HepG2 (cell line): ENCODE measurements around the gene TEF. TPM values are rescaled to one million over a fixed set of nuclear protein-coding genes. Genes with fewer than 3 reads are reported as not detected.
A peak's percentile ranks its signal among the peaks of the same experiment; 100 is the strongest.

Experiments
- BORCS8-MEF2B ChIP-seq: sonication (generic); formaldehyde crosslinking; IDR thresholded peaks from 2 replicates; pipeline ENCODE4 v1.8.0; 2022; ENCODE audit warnings: mild to moderate bottlenecking, missing genetic modification reagents
- CEBPG ChIP-seq: IDR thresholded peaks from 2 replicates; pipeline ENCODE4 v1.6.1; 2016
- CENPBD1 ChIP-seq: sonication (generic); formaldehyde crosslinking; IDR thresholded peaks from 2 replicates; pipeline ENCODE4 v1.8.0; 2022; ENCODE audit warnings: missing genetic modification reagents, low read depth, mild to moderate bottlenecking, borderline replicate concordance
- ERF ChIP-seq: IDR thresholded peaks from 2 replicates; pipeline ENCODE4 v1.6.1; 2018; ENCODE audit warnings: missing biosample characterization, missing genetic modification reagents
- ETV6 ChIP-seq: sonication (generic); formaldehyde crosslinking; conservative IDR thresholded peaks from 2 replicates; pipeline ENCODE4 v1.4.0; 2020; ENCODE audit warnings: missing genetic modification reagents
- FOXP1 ChIP-seq, 2 experiments: fragments of 450-650 bp in 1 of 2; IDR thresholded peaks; 2 replicates each; pipeline ENCODE4 v1.6.1; 2017 to 2018; ENCODE audit warnings: antibody characterized with exemption in 1 of 2
- GLI4 ChIP-seq: sonication (generic); formaldehyde crosslinking; IDR thresholded peaks from 2 replicates; pipeline ENCODE4 v1.5.1; 2020; ENCODE audit warnings: missing genetic modification reagents, mild to moderate bottlenecking, moderate library complexity, borderline replicate concordance
- HBP1 ChIP-seq: IDR thresholded peaks from 2 replicates; pipeline ENCODE4 v1.6.1; 2016; ENCODE audit warnings: low read depth, control low read depth
- HNRNPUL1 ChIP-seq: fragments of 200-400 bp; formaldehyde crosslinking; IDR thresholded peaks from 2 replicates; pipeline ENCODE4 v1.6.1; 2017; ENCODE audit warnings: low read depth, mild to moderate bottlenecking, low read length, moderate library complexity
- IRF1 ChIP-seq: sonication (generic); formaldehyde crosslinking; IDR thresholded peaks from 2 replicates; pipeline ENCODE4 v1.4.0; 2020; ENCODE audit warnings: low read depth, mild to moderate bottlenecking, missing genetic modification reagents
- KMT2A ChIP-seq: sonication (generic); formaldehyde crosslinking; IDR thresholded peaks from 2 replicates; pipeline ENCODE4 v1.4.0; 2020; ENCODE audit warnings: missing genetic modification reagents
- MYC ChIP-seq: sonication (generic); formaldehyde crosslinking; IDR thresholded peaks from 2 replicates; pipeline ENCODE4 v1.9.0; 2021; ENCODE audit warnings: missing genetic modification reagents, borderline replicate concordance
- NCOA5 ChIP-seq: sonication (generic); formaldehyde crosslinking; IDR thresholded peaks from 2 replicates; pipeline ENCODE4 v1.4.0; 2020; ENCODE audit warnings: missing genetic modification reagents
- NFYB ChIP-seq: sonication (generic); formaldehyde crosslinking; IDR thresholded peaks from 2 replicates; pipeline ENCODE4 v1.4.0; 2020; ENCODE audit warnings: missing genetic modification reagents
- RARG ChIP-seq: sonication (generic); formaldehyde crosslinking; IDR thresholded peaks from 2 replicates; pipeline ENCODE4 v1.4.0; 2020; ENCODE audit warnings: low read depth, mild to moderate bottlenecking, missing genetic modification reagents
- RBM22 ChIP-seq: fragments of 200-400 bp; formaldehyde crosslinking; optimal IDR thresholded peaks from 2 replicates; pipeline ENCODE3; 2017; ENCODE audit warnings: mild to moderate bottlenecking, low read length, moderate library complexity
- SCMH1 ChIP-seq: sonication (generic); formaldehyde crosslinking; IDR thresholded peaks from 2 replicates; pipeline ENCODE4 v1.9.0; 2021; ENCODE audit warnings: missing genetic modification reagents, mild to moderate bottlenecking, borderline replicate concordance
- SMAD3 ChIP-seq: sonication (generic); formaldehyde crosslinking; IDR thresholded peaks from 2 replicates; pipeline ENCODE4 v1.4.0; 2020; ENCODE audit warnings: missing genetic modification reagents
- ZBTB46 ChIP-seq: sonication (generic); formaldehyde crosslinking; IDR thresholded peaks from 2 replicates; pipeline ENCODE4 v1.4.0; 2020; ENCODE audit warnings: mild to moderate bottlenecking, missing genetic modification reagents, borderline replicate concordance
- ZC3H4 ChIP-seq: sonication (generic); formaldehyde crosslinking; IDR thresholded peaks from 2 replicates; pipeline ENCODE4 v1.4.0; 2020; ENCODE audit warnings: missing genetic modification reagents, borderline replicate concordance
- ZNF280D ChIP-seq: sonication (generic); formaldehyde crosslinking; IDR thresholded peaks from 2 replicates; pipeline ENCODE4 v1.5.1; 2020; ENCODE audit warnings: mild to moderate bottlenecking, missing genetic modification reagents
- ZNF547 ChIP-seq: sonication (generic); formaldehyde crosslinking; IDR thresholded peaks from 2 replicates; pipeline ENCODE4 v1.5.1; 2020; ENCODE audit warnings: mild to moderate bottlenecking, missing genetic modification reagents
- ZNF776 ChIP-seq: sonication (generic); formaldehyde crosslinking; IDR thresholded peaks from 2 replicates; pipeline ENCODE4 v1.4.0; 2020; ENCODE audit warnings: mild to moderate bottlenecking, missing genetic modification reagents
- ZNF879 ChIP-seq: sonication (generic); formaldehyde crosslinking; IDR thresholded peaks from 2 replicates; pipeline ENCODE4 v1.8.1; 2023; ENCODE audit warnings: missing genetic modification reagents
- polyA plus RNA-seq, 8 experiments: library from polyadenylated mRNA; depleted of rRNA in 3 of 8; stranded (reverse) in 7 of 8; unstranded in 1 of 8; fragments of >200 nt; fragmentation: Illumina TruSeq in 4 of 8; extraction: Trizol in 4 of 8; gene quantifications; 2 replicates each; pipeline versions ENCODE4 v1.2.1 to v1.2.3, GENCODE V29; 2011 to 2016; ENCODE audit warnings: low read depth in 4 of 8, missing spikeins in 1 of 8, mixed read lengths in 1 of 8; ENCODE audit not compliant: insufficient read depth in 1 of 8
- total RNA-seq, 5 experiments: library from RNA; depleted of rRNA; stranded (reverse); fragments of >200 nt; fragmentation: Illumina TruSeq; extraction: Trizol; gene quantifications; 2 replicates each; pipeline ENCODE4 v1.2.3, GENCODE V29; 2016; ENCODE audit warnings: low read depth in 1 of 5

TEF gene
- total and polyA plus RNA-seq, 2 of the 13 experiments (the other 11 are each of a cell fraction or from before 2014, with no cell fraction given): 7.6 to 11.2 TPM

GRCh38 chr22:41448189-41448808, 66.6 kb downstream of the TEF start (continued):
- TF ChIP-seq KMT2A (peak; percentile 58; the same call in 1 of the 2 replicates), ZNF547 (CRISPR knock-in tag) (0 out of 2 replicates have a peak, but pooled peaks have one; percentile 71), FOXP1 (IDR thresholded peaks at IDR 0.05) (no peak; the same call in 1 of the 2 replicates), FOXP1 (CRISPR knock-in tag; IDR thresholded peaks at IDR 0.05) (peak; percentile 48), SMAD3 (0 out of 2 replicates have a peak, but pooled peaks have one; percentile 16), ZNF280D (no peak), ZNF776 (no peak), CEBPG (CRISPR knock-in tag) (peak; percentile 32), RBM22 (no peak), IRF1 (CRISPR knock-in tag) (no peak), NCOA5 (CRISPR knock-in tag) (no peak), ZBTB46 (CRISPR knock-in tag) (no peak), RARG (no peak), HNRNPUL1 (no peak), MYC (CRISPR knock-in tag) (peak; percentile 81; the same call in 1 of the 2 replicates), ZC3H4 (CRISPR knock-in tag) (no peak; the same call in 1 of the 2 replicates), ZNF879 (CRISPR knock-in tag) (no peak; the same call in 1 of the 2 replicates), ERF (CRISPR knock-in tag) (peak; percentile 77), NFYB (CRISPR knock-in tag) (peak; percentile 86), ETV6 (peak; percentile 24; the same call in 1 of the 2 replicates), SCMH1 (no peak), HBP1 (CRISPR knock-in tag) (peak; percentile 77; the same call in 1 of the 2 replicates), GLI4 (CRISPR knock-in tag) (no peak), CENPBD1 (CRISPR knock-in tag) (no peak), BORCS8-MEF2B (CRISPR knock-in tag) (peak; percentile 30; the same call in 1 of the 2 replicates)
